GM18508 (cell line): ENCODE measurements around the gene SMC1A.

Experiments
- ATAC-seq: cut with Tn5 transposase; IDR thresholded peaks from one replicate; pipeline ENCODE4 v1.9.1; 2021; ENCODE audit warnings: moderate number of reproducible peaks; ENCODE audit not compliant: insufficient read depth, unreplicated experiment

Gene SMC1A

DNA sequence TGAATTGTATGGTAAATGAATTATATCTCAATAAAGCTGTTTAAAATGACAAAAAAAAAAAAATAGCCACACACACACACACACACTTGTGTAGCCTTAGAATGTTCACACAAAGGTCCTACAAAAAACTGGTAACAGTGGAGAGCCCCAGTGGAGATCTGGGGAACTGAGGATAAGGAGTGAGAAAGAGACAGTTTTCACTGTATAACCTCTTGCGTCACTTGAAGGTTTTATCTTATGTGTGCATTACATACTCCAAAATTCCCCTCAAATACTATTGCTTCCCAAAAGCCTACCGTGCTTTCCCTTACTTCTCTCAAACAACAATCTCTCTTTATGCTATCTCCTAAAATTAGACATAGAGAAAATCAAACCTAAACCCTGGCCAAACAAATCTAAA, 67.8 kb downstream of the SMC1A start:
- ATAC-seq: no peak

DNA sequence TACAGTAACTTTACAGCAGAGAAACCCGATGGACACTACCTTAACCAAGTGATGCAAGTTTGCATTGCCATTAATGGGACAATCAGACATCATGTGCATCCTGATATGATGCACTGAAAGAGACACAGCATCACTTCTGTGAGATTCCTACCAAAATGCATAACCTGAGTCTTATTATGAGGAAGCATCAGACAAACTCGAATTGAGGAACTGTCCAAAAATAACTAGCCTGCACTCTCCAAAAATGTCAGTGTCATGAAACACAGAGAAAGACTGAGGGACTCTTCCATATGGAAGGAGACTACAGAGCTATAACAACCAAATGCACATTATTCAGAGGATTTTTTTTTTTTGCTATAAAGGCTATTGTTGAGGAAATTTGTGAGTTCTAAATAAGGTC, 74.5 kb downstream of the SMC1A start:
- ATAC-seq: no peak

DNA sequence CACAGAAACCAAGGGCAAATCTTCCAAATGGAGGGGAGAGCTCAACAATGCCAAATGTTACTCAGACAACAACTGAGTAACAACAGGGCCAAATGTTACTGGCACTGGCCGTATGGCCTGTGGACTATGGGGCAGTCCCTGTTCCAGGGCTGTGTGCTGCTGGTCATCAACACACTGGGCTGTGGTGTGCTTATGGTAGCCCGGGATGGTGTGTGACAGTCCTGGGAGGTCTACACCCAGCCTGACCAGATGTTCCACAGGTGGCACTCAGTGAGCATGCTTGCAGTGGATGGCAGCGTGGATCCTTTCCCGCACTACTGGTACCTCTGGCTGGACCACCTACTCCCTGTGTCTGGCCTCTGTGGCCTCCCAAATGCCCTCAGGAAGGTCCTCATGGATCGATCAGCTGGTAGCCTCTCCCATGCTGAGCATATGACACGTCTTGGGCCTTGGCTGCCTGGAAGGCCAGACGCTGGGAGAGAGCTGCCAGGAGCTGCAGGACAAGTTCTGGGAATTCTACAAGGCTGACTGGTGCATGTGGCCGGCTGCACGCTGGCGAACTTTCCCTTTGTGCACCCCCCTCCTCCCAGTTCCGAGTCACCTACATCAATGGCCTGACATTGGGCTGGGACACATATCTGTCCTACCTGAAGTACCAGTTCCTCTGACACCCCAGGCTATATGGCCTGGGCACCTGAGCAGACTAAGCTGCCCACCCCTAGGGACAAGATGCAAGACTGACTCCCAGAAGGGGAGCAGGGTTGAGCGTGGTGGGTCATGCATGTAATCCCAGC, 81.4 kb downstream of the SMC1A start:
- ATAC-seq: no peak

DNA sequence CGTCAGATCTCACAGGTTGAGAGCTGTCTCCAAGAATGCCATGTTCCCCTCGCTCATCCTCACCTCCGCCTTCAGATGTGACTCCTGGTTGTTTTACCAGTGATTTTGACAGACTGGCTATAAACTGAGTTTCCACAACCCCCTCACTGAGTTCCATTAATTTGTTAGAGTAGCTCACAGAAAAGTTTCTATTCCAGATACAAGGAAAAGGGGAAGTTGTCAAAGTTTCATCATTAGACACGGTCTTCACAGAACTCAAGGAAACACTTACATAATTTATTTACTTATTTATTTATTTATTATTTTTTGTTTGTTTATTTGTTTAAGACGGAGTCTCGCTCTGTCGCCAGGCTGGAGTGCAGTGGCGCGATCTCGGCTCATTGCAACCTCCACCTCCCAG, 85.4 kb downstream of the SMC1A start:
- no peak for ATAC-seq

DNA sequence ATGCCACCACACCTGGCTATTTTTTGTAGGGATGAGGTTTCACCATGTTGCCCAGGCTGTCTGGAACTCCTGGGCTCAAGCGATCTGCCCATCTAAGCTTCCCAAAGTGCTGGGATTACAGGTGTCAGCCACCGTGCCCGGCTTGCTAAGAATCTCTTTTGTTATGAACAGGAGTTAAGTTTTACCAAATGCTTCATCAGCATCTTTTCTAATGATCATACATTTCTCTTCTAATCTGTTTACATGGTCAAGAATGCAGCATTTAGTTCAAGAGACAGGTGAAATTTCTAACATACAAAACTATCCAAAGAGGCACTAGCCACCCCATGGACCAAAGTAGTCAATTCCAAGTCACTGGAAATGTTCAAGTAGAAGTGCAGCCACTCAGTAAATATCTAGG, 88.6 kb downstream of the SMC1A start:
- no peak for ATAC-seq

DNA sequence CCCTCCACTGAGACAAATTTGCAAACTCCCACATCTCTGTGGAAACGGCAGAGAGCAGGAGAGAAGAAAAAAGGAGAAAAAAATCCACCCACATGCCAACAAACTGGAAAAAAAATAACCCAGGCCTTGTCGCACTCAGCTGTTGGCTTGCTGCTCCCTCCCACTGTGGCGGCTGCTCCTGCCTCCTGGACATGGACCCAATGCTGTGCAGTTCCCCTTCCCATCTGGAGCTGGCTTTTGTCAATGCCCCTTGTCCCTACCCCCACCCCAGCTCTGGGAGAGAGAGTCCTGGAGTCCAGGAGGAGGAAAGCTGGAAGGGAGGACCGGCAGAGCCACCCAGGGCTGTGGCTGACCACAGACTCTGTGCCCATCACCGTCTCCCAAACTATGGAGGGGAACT, 90.2 kb downstream of the SMC1A start:
- no peak for ATAC-seq

DNA sequence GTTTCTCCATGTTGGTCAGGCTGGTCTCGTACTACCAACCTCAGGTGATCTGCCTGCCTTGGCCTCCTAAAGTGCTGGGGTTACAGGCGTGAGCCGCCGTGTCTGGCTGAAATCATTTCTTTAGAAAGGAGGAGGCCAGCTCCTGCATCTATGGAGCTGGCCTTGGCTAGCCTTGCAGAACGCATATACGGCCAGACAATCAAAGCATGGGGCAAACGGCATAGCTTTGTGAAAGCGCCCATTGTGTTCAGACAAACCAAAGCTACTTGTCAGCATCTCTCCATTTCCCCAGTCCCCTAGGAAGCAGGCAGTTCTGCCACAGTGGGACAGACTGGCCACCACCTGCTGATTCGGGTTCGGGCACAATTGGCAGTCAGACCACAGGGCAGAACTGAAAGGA, 92.1 kb downstream of the SMC1A start:
- ATAC-seq: no peak

DNA sequence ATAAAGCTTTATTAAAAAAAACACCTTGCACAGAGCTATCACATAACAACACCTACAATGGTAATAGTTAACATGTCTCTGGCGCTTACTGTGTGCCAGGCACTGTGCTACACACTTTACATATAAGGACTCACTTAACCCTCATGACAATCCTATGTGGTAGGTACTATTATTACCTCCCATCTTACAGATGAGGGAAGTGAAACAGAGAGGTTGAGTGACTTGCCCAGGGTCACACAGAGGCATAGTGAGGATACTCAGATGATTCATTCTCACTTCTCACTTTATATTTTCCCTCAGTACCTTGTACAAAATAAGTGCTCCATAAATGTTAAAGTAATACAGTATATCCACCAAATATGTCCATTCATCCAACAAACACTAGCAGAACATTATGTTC, 97.7 kb downstream of the SMC1A start:
- ATAC-seq: no peak
